Thymus (tissue), 11 donors: Measurements from ENCODE around the gene JAK1. TPM values are rescaled to one million over a fixed set of nuclear protein-coding genes. Genes with fewer than 3 reads are reported as not detected.
"Not testable (repeated sequence)": the region's sequence is repeated elsewhere in the genome, so short reads cannot be mapped to it uniquely, and the experiment has no call there.

Experiments
- DNase-seq, 9 donors: peaks; one replicate each; pipeline ENCODE4 v3.0.0-alpha.2; 2013; ENCODE audit warnings: low spot score in 9 of 9, low read depth in 6 of 9, missing footprints in 1 of 9
- H3K27ac ChIP-seq, 2 donors: one replicate each; pipeline ENCODE4 v1.5.1; 2013; ENCODE audit warnings: control low read depth in 1 of 2, low read depth in 1 of 2, low read length in 1 of 2, mild to moderate bottlenecking in 1 of 2, moderate library complexity in 1 of 2
- H3K27me3 ChIP-seq, 2 donors: one replicate each; pipeline ENCODE4 v1.5.1; 2013; ENCODE audit warnings: low read length in 1 of 2; ENCODE audit not compliant: control insufficient read depth in 2 of 2, insufficient read depth in 1 of 2
- H3K36me3 ChIP-seq, 2 donors: one replicate each; pipeline ENCODE4 v1.5.1; 2013; ENCODE audit warnings: low read length in 1 of 2, mild to moderate bottlenecking in 1 of 2, moderate library complexity in 1 of 2; ENCODE audit not compliant: control insufficient read depth in 2 of 2, insufficient read depth in 2 of 2
- H3K4me1 ChIP-seq, 2 donors: one replicate each; pipeline ENCODE4 v1.5.1; 2013; ENCODE audit warnings: low read length in 2 of 2; ENCODE audit not compliant: control insufficient read depth in 2 of 2, insufficient read depth in 2 of 2
- H3K4me3 ChIP-seq, 2 donors: one replicate each; pipeline ENCODE4 v1.5.1; 2013; ENCODE audit warnings: low read length in 2 of 2, control low read depth in 1 of 2, mild to moderate bottlenecking in 1 of 2
- H3K9me3 ChIP-seq, 2 donors: one replicate each; pipeline ENCODE4 v1.5.1; 2013; ENCODE audit warnings: low read length in 1 of 2, mild to moderate bottlenecking in 1 of 2; ENCODE audit not compliant: control insufficient read depth in 2 of 2, insufficient read depth in 1 of 2
- WGBS: extraction: QIAGEN DNeasy Blood & Tissue Kit; methylation state at CpG from one replicate; pipeline ENCODE4 v1.1.7; 2013; 5-methylcytosine and 5-hydroxymethylcytosine counted together
- polyA plus RNA-seq: library from polyadenylated mRNA; stranded (reverse); fragments of 200-250 nt; gene quantifications from one replicate; pipeline ENCODE4 v1.2.3, GENCODE V29; 2013
- total RNA-seq: library from RNA; stranded (reverse); fragments of 120-200 nt; gene quantifications from one replicate; pipeline ENCODE4 v1.2.4, GENCODE V29; 2013
- donor health status: healthy.

Gene JAK1
- total and polyA plus RNA-seq, 2 donors = 97.4 to 101 TPM

DNA sequence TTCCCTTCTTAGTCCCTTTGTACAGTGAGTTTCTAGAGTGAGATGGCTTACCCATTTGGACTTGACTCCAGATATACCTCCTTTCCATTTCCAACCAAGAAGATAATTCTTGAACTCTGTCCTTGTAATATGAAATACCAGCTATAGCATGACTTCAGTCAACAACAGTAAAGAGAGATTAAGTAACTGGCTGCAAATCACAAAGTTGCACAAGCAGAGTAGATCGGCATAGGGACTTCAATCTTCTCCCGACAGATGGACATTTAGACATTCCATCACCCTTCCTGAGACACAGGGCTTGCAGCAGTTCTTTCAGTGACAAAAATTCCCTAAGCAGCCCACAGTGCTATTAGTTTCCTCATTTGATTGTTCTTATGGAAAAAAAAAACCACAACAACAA, 44.6 kb downstream of the JAK1 start:
- H3K4me3 ChIP-seq = no peak overlapping the region
- peak overlapping the region in 1 of 2 donors; percentile 70 for H3K27ac ChIP-seq
- no peaks in the 10 kb centered on the region for H3K27me3 ChIP-seq
- H3K4me1 ChIP-seq = peaks cover 20 to 45% of the 10 kb centered on the region in 2 donors
- 88% methylated on average over 2 of the region's 2 CpGs for WGBS
- DNase-seq = no peak
- peaks cover 0 to 4% of the 10 kb centered on the region in 2 donors for H3K9me3 ChIP-seq
- H3K36me3 ChIP-seq = no peaks in the 10 kb centered on the region

DNA sequence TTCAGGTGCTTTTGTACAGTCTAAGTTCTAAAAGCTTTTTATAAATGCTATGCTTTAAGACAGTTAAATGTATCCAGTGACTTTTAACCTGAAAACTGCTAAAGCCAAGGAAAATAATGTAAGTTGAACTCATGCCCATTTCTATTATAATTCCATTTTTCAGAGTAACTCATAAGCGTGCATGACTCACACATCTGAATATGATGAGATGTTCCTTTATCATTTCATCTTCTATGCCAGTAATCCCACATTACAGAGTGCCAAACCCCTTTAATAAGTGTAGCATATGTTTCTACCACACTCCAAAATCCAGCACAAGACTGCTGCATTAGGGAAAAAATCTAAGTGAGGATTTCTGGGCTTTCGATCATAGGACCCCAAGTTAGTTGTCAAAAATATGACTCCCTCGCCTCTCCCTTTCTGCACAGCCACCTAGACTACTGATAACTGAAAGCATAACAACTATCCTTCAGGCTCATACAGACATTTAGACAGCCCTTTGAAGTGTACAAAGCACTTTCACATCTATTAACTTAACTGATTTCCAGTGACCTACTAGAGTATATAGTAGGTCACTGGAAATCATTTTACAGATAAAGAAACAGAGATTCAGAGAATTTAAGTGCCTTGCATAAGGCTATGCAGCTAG, 45.3 kb downstream of the JAK1 start:
- Histone ChIP-seq H3K9me3 (peaks cover 0 to 4% of the 10 kb centered on the region in 2 donors), H3K4me3 (no peak overlapping the region), H3K4me1 (peaks cover 20 to 44% of the 10 kb centered on the region in 2 donors), H3K27ac (peak overlapping the region in 1 of 2 donors; percentile 70), H3K36me3 (no peaks in the 10 kb centered on the region), H3K27me3 (no peaks in the 10 kb centered on the region)
- 93% methylated on average over 3 of the region's 3 CpGs for WGBS
- DNase-seq = no peak

DNA sequence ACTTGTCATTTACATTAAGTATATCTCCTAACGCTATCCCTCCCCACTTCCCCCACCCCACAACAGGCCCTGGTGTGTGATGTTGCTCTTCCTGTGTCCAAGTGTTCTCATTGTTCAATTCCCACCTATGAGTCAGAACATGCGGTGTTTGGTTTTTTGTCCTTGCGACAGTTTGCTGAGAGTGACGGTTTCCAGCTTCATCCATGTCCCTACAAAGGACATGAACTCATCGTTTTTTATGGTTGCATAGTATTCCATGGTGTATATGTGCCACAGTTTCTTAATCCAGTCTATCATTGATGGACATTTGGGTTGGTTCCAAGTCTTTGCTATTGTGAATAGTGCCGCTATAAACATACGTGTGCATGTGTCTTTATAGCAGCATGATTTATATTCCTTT, 47.2 kb downstream of the JAK1 start:
- H3K27me3 ChIP-seq, H3K9me3 ChIP-seq, H3K36me3 ChIP-seq, H3K4me3 ChIP-seq, DNase-seq, H3K27ac ChIP-seq: not testable (repeated sequence)
- H3K4me1 ChIP-seq = peaks cover 8 to 29% of the 10 kb centered on the region in 2 donors
- 95% methylated on average over 7 of the region's 7 CpGs for WGBS

DNA sequence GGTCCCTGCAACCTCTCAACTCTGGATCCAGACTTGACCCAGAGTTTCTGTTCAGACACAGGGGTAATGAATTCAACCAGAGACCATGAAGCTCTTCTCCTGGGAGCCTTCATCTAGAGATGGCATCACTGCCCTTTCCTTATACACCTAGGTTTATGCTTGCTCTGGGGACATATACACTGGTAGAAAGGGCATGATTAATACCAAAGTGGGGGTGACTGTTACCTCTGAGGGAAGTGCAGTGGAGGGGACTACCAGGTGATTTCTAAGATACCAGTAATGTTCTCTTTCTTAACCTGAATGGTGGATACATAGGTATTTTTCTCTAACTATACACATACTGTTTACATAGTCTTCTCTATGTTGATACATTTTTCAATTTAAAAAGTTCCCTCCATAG, 48.4 kb downstream of the JAK1 start:
- H3K4me1 ChIP-seq = peaks cover 8 to 21% of the 10 kb centered on the region in 2 donors
- H3K27me3 ChIP-seq = no peaks in the 10 kb centered on the region
- no peaks in the 10 kb centered on the region for H3K36me3 ChIP-seq
- no peak overlapping the region for H3K27ac ChIP-seq
- no peak for DNase-seq
- H3K4me3 ChIP-seq = no peak overlapping the region
- no peaks in the 10 kb centered on the region for H3K9me3 ChIP-seq

DNA sequence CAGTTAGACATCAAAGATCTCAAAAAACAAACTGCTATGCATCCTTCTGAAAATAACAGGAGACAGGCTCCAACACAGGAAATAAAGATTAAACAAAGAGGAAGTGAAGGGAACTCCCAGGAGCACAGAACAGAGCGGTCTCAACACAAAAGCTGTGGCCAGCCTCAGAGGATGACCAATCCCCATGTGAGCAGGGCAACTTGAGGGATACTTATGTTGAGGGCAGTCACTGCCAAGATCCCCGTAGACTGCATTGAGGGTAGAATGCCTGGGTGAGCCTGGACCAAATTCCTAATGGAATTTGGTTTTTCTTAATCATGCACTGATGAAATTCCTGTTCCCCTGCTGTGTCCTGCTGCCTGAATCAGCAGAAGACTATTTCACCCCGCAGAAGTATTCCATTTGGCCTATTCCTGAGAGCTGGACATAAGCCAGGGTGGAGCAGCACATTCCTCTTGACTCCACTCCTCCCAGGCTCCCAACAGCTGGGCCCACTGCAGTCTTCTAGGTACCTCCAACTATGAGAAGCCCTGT, 49.0 kb downstream of the JAK1 start:
- no peak for DNase-seq
- Histone ChIP-seq H3K4me1 (peaks cover 8 to 17% of the 10 kb centered on the region in 2 donors), H3K9me3 (no peaks in the 10 kb centered on the region), H3K27ac (no peak overlapping the region), H3K36me3 (no peaks in the 10 kb centered on the region), H3K27me3 (no peaks in the 10 kb centered on the region), H3K4me3 (no peak overlapping the region)
- WGBS = 68% methylated on average over 3 of the region's 3 CpGs

DNA sequence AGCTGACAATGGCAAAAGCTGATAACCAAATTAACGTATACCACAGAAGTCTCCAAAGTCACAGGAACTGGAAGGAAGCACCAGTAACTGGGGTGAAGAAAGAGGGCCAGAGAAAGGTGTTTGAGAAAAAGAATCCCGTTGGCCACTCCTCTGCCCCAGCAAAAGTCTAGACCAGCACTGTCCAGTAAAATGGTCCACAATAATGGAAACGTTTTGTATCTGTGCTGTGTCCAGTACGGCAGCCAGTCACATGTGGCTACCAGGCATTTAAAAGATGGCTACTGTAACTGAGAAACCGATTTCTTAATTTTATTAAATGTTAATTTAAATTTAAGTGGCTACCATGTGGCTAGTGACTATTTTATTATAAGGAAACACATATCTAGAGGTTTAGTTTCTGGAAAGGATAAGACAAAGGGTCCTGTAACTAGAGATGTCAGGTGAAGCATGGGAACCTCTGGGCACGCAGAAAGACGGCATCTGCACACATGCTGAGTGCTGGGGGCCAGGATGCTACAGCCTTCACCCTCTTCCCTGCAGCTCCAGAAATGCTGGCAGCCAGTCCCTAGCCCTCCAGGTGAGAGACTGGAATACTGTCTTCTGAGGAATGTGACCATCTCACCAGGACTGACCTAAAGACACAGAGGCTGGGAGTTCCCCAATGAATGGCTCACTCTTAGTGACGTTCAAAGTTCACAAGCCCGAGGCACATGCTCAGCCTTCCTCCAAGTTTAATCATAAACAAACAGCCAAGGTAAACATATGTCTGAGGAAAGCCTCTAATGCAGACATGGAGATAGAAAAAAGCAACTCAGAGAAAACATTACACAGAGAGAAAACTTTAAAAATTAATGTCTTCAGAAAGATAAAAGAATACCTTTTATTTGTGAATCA, 50.7 kb downstream of the JAK1 start:
- peaks cover 8 to 15% of the 10 kb centered on the region in 2 donors for H3K4me1 ChIP-seq
- 97% methylated on average over 9 of the region's 9 CpGs for WGBS
- DNase-seq = no peak
- H3K9me3 ChIP-seq = no peaks in the 10 kb centered on the region
- no peak overlapping the region for H3K27ac ChIP-seq
- H3K36me3 ChIP-seq = no peaks in the 10 kb centered on the region
- H3K4me3 ChIP-seq = no peak overlapping the region
- no peaks in the 10 kb centered on the region for H3K27me3 ChIP-seq

DNA sequence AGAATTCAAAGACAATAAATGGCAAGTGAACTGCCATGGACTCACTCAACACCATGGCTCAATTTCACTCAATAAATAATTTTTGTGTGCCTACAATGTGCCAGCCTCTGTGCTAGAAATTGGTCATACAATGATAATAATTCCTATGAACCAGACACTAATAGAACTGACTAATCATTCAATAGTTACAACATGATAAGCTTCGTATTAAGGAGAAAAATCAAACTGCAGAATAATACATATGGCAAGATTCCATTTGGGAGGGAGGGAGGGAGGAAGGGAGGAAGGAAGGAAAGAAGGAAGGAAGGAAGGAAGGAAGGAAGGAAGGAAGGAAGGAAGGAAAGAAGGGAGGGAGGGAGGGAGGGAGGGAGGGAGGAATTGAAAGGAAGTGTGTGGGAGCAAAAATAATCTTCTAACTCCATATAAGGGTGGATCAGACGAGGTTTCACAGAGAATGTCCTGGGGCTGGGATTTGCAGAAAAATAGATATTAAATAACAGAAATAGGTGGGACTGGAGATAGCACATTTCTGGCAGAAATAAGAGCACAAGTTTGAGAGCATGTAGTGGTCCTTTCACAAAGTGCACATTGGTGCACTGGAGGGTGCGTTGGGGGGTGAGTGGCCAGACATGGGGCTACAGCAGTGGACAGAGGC, 52.9 kb downstream of the JAK1 start:
- Histone ChIP-seq H3K4me3 (no peak overlapping the region), H3K27ac (no peak overlapping the region), H3K36me3 (no peaks in the 10 kb centered on the region), H3K27me3 (no peaks in the 10 kb centered on the region), H3K9me3 (no peaks in the 10 kb centered on the region), H3K4me1 (peaks cover 4 to 20% of the 10 kb centered on the region in 2 donors)
- DNase-seq = no peak
- 95% methylated on average over 3 of the region's 3 CpGs for WGBS

DNA sequence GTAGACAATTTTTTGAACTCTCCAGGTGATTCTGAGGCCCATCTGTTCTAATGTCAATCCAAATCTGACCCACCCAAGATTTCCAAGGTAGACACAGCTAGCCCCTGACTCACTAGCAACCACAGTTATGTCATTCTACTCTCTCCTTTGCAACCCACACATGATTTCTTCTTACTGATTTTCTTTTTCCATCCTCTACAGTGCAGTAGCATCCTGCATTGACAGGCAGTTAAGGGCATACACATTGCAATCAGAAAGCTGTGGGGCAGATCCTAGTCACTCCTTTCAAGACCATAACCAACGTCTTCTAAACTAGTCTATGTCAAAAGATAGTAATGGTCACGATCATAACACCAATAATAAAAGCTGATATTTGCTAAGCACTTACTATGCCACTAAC, 54.2 kb downstream of the JAK1 start:
- no peak for DNase-seq
- Histone ChIP-seq H3K4me3 (no peak overlapping the region), H3K36me3 (no peaks in the 10 kb centered on the region), H3K9me3 (no peaks in the 10 kb centered on the region), H3K27me3 (no peaks in the 10 kb centered on the region), H3K27ac (no peak overlapping the region), H3K4me1 (peaks cover 0 to 12% of the 10 kb centered on the region in 2 donors)
- 93% methylated on average over 2 of the region's 2 CpGs for WGBS

DNA sequence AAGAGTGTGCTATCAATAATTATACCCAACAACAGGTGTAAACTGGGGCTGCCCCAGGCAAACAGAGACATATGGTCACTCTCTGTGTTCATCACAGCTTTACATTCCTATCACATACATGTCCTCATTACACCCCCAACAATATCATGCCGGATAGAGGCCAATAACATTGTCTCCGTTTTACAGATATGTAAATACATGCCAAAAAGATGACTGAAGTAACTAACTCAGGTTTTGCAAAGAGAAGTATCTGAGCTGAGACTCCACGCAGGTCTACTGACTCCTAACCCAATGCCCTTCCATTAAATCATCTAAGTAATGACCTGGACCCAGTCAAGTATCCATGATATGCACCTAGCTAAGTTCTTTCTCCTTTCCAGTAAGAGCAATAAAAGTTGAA, 55.0 kb downstream of the JAK1 start:
- DNase-seq = no peak
- peaks cover 0 to 8% of the 10 kb centered on the region in 2 donors for H3K4me1 ChIP-seq

More for the DNA sequence above, 55.0 kb downstream of the JAK1 start:
- no peaks in the 10 kb centered on the region for H3K9me3 ChIP-seq
- H3K4me3 ChIP-seq = no peak overlapping the region
- 97% methylated on average over 3 of the region's 3 CpGs for WGBS
- H3K27me3 ChIP-seq = no peaks in the 10 kb centered on the region
- no peak overlapping the region for H3K27ac ChIP-seq
- no peaks in the 10 kb centered on the region for H3K36me3 ChIP-seq
